DOHH2 (cell line): ENCODE measurements around the gene RASA3.

Experiments used
- EZH2phosphoT487 ChIP-seq: fragments of 200-600 bp; sonication (generic); IDR thresholded peaks from 2 replicates; pipeline ENCODE4 v1.6.1; 2017; ENCODE audit warnings: borderline replicate concordance, mild to moderate bottlenecking, antibody characterized with exemption, low read length, moderate library complexity, mixed read lengths
- TF ChIP-seq, protein P1 (sequence below): fragments of 200-600 bp; sonication (generic); IDR thresholded peaks from one replicate; pipeline ENCODE4 v1.5.1; 2014; ENCODE audit warnings: antibody characterized with exemption, mild to moderate bottlenecking, low read depth, low read length; ENCODE audit not compliant: poor library complexity, severe bottlenecking

GRCh38 chr13:113963376-113963775 lies 169.0 kb downstream of the RASA3 start:
- TF ChIP-seq, protein P1, sequence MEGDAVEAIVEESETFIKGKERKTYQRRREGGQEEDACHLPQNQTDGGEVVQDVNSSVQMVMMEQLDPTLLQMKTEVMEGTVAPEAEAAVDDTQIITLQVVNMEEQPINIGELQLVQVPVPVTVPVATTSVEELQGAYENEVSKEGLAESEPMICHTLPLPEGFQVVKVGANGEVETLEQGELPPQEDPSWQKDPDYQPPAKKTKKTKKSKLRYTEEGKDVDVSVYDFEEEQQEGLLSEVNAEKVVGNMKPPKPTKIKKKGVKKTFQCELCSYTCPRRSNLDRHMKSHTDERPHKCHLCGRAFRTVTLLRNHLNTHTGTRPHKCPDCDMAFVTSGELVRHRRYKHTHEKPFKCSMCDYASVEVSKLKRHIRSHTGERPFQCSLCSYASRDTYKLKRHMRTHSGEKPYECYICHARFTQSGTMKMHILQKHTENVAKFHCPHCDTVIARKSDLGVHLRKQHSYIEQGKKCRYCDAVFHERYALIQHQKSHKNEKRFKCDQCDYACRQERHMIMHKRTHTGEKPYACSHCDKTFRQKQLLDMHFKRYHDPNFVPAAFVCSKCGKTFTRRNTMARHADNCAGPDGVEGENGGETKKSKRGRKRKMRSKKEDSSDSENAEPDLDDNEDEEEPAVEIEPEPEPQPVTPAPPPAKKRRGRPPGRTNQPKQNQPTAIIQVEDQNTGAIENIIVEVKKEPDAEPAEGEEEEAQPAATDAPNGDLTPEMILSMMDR: no peak
- no peak for TF ChIP-seq EZH2phosphoT487
